ENCODE data around the gene TACR1.

Gene TACR1

DNA sequence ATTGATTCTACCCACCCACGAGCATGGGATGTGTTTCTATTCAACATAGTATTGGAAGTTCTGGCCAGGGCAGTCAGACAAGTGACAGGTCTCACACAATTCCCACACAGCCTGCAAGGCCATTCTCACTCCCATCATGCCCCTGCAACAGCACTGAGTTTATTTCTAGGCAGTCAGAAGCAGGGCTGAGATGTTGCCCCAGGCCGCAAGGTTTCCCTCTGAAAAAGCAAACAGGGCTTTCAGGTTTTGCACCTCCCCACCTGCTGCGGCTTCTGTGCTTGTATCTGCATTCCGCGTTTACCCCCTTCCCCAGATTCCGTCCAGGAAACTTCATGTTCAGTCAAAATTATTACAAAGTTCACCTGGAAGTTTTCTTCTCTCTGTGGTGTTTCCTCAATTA, 9.4 kb upstream of the TACR1 start:
- Histone ChIP-seq H3K79me2 (ENCODE audit: low read length) (no peaks in the 10 kb centered on the region), H3K9me3 (replicated peaks; ENCODE audit: insufficient read depth, low read length) (no peaks in the 10 kb centered on the region), H3K4me3 (ENCODE audit: low read length) (no peak overlapping the region), H3K9me2 (replicated peaks; ENCODE audit: insufficient read depth, low read length) (no peaks in the 10 kb centered on the region), H3K4me2 (ENCODE audit: low read depth, low read length) (no peak overlapping the region), H3K9ac (ENCODE audit: low read length) (no peak overlapping the region), H3K36me3 (replicated peaks; ENCODE audit: insufficient read depth, low read length) (no peaks in the 10 kb centered on the region), H2AFZ (ENCODE audit: low read length) (no peak overlapping the region), H3K27ac (ENCODE audit: low read length) (no peak overlapping the region), H3F3A (ENCODE audit: insufficient read depth, low read length) (no peaks in the 10 kb centered on the region), H3K4me1 (ENCODE audit: low read length) (no peaks in the 10 kb centered on the region), H4K20me1 (ENCODE audit: insufficient read depth, low read length) (no peaks in the 10 kb centered on the region; the same call in 1 of the 2 replicates), H3K27me3 (replicated peaks; ENCODE audit: insufficient read depth, low read length) (no peaks in the 10 kb centered on the region)
- TF ChIP-seq, protein P1, sequence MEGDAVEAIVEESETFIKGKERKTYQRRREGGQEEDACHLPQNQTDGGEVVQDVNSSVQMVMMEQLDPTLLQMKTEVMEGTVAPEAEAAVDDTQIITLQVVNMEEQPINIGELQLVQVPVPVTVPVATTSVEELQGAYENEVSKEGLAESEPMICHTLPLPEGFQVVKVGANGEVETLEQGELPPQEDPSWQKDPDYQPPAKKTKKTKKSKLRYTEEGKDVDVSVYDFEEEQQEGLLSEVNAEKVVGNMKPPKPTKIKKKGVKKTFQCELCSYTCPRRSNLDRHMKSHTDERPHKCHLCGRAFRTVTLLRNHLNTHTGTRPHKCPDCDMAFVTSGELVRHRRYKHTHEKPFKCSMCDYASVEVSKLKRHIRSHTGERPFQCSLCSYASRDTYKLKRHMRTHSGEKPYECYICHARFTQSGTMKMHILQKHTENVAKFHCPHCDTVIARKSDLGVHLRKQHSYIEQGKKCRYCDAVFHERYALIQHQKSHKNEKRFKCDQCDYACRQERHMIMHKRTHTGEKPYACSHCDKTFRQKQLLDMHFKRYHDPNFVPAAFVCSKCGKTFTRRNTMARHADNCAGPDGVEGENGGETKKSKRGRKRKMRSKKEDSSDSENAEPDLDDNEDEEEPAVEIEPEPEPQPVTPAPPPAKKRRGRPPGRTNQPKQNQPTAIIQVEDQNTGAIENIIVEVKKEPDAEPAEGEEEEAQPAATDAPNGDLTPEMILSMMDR (IDR thresholded peaks at IDR 0.05; ENCODE audit: low read length): no peak
- no peak for TF ChIP-seq EZH2 (optimal IDR thresholded peaks at IDR 0.05; ENCODE audit: low read depth, low read length)
- no peak for TF ChIP-seq EZH2phosphoT487 (IDR thresholded peaks at IDR 0.05; ENCODE audit: low read length)
- no peak for DNase-seq

DNA sequence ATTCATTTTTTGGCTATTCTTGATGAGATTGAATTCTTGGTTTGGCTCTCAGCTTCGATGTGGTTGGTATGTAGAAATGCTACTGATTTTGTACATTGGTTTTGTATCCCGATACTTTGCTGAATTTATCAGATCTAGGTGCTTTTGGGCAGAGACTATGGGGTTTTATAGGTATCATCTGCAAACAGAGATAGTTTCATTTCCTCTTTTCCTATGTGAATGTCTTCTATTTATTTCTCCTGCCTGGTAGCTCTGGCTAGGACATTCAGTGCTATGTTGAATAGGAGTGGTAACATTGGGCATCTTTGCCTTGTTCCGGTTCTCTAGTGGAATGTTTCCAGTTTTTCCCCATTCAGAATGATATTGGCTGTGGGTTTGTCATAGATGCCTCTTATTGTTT, 5.5 kb upstream of the TACR1 start:
- Histone ChIP-seq H3F3A (ENCODE audit: insufficient read depth, low read length) (no peaks in the 10 kb centered on the region), H3K27ac (ENCODE audit: low read length) (no peak overlapping the region), H3K9ac (ENCODE audit: low read length) (no peak overlapping the region), H3K4me1 (ENCODE audit: low read length) (no peaks in the 10 kb centered on the region), H3K9me2 (replicated peaks; ENCODE audit: insufficient read depth, low read length) (no peaks in the 10 kb centered on the region), H4K20me1 (ENCODE audit: insufficient read depth, low read length) (no peaks in the 10 kb centered on the region), H3K4me2 (ENCODE audit: low read depth, low read length) (no peak overlapping the region), H3K79me2 (ENCODE audit: low read length) (no peaks in the 10 kb centered on the region), H3K4me3 (ENCODE audit: low read length) (no peak overlapping the region), H3K9me3 (replicated peaks; ENCODE audit: insufficient read depth, low read length) (no peaks in the 10 kb centered on the region), H2AFZ (ENCODE audit: low read length) (no peak overlapping the region), H3K27me3 (replicated peaks; ENCODE audit: insufficient read depth, low read length) (no peaks in the 10 kb centered on the region), H3K36me3 (replicated peaks; ENCODE audit: insufficient read depth, low read length) (no peaks in the 10 kb centered on the region)
- TF ChIP-seq EZH2phosphoT487 (IDR thresholded peaks at IDR 0.05; ENCODE audit: low read length): no peak
- TF ChIP-seq, protein P1 (IDR thresholded peaks at IDR 0.05; ENCODE audit: low read length): no peak
- TF ChIP-seq EZH2 (optimal IDR thresholded peaks at IDR 0.05; ENCODE audit: low read depth, low read length): no peak
- DNase-seq: no peak

DNA sequence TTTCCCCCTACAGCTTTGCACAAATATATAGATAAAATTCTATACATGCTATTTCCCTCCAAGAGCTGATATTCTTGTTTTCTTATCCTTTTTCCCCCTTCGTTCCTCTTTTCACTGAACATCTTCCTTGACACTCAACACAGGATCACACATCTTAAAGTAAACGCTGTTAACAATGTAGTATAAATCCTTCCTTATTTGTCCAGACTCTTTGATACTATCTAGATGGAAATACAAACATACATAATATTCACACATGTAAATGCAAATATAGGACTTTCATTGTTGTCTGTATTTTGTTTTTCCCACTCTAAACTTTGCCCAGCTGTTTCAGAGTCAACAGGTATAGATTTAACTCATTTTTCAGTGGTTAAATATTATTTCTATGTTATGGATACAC, 3.0 kb upstream of the TACR1 start:
- Histone ChIP-seq H2AFZ (ENCODE audit: low read length) (no peak overlapping the region), H3K4me3 (ENCODE audit: low read length) (no peak overlapping the region), H3K9me2 (replicated peaks; ENCODE audit: insufficient read depth, low read length) (no peaks in the 10 kb centered on the region), H3F3A (ENCODE audit: insufficient read depth, low read length) (no peaks in the 10 kb centered on the region), H3K27me3 (replicated peaks; ENCODE audit: insufficient read depth, low read length) (no peaks in the 10 kb centered on the region), H3K4me2 (ENCODE audit: low read depth, low read length) (no peak overlapping the region), H3K9ac (ENCODE audit: low read length) (no peak overlapping the region), H3K79me2 (ENCODE audit: low read length) (no peaks in the 10 kb centered on the region), H3K4me1 (ENCODE audit: low read length) (no peaks in the 10 kb centered on the region), H3K9me3 (replicated peaks; ENCODE audit: insufficient read depth, low read length) (no peaks in the 10 kb centered on the region), H4K20me1 (ENCODE audit: insufficient read depth, low read length) (no peaks in the 10 kb centered on the region), H3K27ac (ENCODE audit: low read length) (no peak overlapping the region), H3K36me3 (replicated peaks; ENCODE audit: insufficient read depth, low read length) (no peaks in the 10 kb centered on the region)
- DNase-seq: no peak
- TF ChIP-seq EZH2phosphoT487 (IDR thresholded peaks at IDR 0.05; ENCODE audit: low read length): no peak
- TF ChIP-seq, protein P1 (IDR thresholded peaks at IDR 0.05; ENCODE audit: low read length): no peak
- TF ChIP-seq EZH2 (optimal IDR thresholded peaks at IDR 0.05; ENCODE audit: low read depth, low read length): no peak
